GM18867 (cell line): ENCODE results near the gene A4GALT.
"Not testable (repeated sequence)": the region's sequence is repeated elsewhere in the genome, so short reads cannot be mapped to it uniquely, and the experiment has no call there.

Experiments used
- ATAC-seq: cut with Tn5 transposase; IDR thresholded peaks from one replicate; pipeline ENCODE4 v1.9.1; 2021; ENCODE audit warnings: mild to moderate bottlenecking, moderate library complexity; ENCODE audit not compliant: unreplicated experiment

A4GALT gene

DNA sequence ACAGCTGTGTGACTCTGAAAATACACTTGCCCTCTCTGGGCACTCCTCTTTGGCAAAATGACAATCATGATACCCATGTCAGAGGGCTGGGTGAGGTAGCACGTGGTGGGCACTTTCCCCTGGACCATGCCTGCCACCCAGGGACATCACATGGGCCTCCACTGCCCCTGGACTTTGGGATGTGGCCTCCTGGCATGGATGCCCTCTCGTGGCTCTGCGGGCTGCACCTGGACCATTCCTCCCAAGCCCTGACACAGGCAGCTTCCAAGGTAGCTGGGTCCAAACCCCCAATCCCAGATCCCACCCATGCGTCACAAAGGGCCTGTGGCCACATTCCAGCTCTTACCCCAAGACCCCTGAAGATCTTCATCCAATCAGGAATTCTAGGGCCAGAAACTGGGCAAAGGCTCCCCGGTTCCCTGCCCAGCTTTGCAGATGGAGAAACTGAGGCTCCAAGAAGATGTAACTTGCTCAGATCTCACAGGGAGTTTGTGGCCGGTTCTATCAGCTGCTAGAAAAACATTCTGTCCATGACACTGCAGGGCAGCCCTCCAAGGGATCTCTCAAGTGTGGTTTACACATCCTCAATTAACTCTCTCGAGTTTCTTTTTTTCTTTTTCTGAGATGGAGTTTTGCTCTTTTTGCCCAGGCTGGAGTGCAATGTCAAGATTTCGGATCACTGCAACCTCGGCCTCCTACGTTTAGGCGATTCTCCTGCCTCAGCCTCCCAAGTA is 36.0 kb downstream of the A4GALT start:
- no peak for ATAC-seq

GRCh38 chr22:42683578-42684283 is 36.9 kb downstream of the A4GALT start:
- no peak for ATAC-seq

DNA sequence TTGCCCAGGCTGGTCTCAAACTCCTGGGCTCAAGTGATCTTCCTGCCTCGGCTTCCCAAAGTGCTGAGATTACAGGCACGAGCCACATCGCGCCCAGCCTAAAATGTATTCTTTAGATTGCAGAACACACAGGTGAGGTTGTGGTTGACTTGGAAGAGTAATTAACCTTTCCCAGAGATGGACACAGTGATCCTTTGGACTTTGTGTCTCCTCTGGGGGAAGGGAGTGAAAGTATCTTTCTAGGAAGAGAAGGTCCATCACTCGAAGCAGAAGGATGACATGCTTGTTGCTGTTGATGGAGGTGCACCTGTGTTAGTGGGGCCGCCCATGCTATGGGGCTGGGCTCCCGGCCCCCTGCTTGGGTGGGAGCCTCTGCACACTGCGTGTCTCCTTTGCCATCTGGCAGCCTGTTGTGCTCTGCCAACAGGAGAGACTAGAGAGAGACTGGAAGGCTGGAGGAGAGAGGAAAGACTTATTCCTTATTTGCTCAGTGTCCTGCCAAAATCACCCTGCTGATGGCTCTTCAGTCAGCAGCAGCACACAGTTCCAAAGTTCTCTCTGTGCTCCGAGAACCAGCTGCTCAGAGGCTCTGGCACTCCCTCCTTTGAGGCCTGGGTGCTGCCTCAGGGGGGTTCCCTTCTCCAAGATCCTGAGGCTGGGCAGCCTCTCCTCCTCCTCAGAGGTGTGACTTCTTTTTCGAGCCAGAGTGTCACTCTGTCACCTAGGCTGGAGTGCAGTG is 38.4 kb downstream of the A4GALT start:
- ATAC-seq: no peak

DNA sequence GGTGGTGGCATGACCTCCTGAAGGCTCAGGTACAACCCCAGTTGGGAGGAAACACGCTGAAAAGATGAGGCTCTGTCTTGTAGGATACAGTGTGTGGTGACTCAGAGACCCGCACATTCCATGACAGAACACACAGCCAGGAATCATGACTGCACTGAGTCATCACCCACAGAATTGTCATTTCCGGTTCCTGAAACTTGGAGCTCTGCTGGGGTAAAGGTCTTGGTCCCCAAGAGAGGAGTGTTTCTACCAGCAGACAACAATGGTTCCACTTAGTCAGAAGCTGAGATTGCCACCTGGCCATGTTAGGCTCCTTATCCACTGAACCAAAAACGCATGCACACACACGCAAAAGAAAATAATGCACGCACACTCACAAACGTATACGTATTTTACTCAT is 40.0 kb downstream of the A4GALT start:
- ATAC-seq: no peak

- no peak for ATAC-seq
Observed at GRCh38 chr22:42679691-42680090, 41.0 kb downstream of the A4GALT start.

DNA sequence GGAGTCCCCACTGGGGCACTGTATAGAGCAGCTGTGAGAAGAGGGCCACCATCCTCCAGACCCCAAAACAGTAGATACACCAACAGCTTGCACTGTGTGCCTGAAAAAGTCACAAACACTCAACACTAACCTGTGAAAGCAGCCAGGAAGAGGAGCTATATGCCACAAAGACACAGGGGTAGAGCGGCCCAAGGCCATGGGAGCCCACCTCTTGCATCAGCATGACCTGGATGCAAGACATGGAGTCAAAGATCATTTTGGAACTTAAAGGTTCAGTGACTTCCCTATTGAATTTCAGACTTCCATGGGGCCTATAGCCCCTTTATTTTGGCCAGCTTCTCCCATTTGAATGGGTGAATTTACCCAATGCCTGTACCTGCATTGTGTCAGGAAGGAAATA is 41.8 kb downstream of the A4GALT start:
- no peak for ATAC-seq

DNA sequence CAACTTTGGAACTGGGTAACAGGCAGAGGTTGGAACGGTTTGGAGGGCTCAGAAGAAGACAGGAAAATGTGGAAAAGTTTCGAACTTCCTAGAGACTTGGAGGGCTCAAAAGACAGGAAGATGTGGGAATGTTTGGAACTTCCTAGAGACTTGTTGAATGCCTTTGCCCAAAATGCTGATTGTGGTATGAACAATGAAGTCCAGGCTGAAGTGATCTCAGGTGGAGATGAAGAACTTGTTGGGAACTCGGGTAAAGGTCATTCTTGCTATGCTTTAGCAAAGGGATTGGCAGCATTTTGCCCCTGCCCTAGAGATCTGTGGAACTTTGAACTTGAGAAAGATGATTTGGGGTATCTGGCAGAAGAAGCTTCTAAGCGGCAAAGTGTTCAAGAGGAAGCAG is 42.7 kb downstream of the A4GALT start:
- ATAC-seq: not testable (repeated sequence)

- no peak for ATAC-seq
Observed at GRCh38 chr22:42676059-42676607, 44.5 kb downstream of the A4GALT start.

DNA sequence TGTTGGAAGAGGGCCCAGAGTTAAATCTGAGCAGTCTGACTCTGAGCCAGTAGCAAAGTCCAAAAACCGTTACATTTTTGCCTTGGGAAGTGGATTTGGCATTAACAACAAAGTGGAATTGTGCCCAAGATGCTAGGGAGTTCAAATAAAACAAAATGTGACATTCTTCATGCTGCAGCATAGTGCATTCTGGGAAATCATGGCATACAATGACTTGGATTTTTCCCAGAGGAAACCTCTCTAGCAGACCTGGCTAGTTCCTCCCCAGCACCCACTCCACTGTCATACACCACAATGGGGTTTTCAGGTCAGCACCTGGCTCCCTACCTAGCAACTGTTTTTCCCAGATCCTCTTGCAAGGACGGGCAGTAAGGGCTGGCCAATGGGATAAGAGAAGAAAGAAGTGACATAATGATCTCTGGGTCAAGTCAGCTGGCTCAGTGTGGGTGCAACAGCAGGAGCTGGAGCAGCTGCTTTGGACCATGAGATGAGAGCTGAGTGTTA is 46.7 kb downstream of the A4GALT start:
- no peak for ATAC-seq

- ATAC-seq: not testable (repeated sequence)
Observed at GRCh38 chr22:42673071-42673470, 47.6 kb downstream of the A4GALT start.

GRCh38 chr22:42670921-42671709 is 49.6 kb downstream of the A4GALT start:
- no peak for ATAC-seq

- no peak for ATAC-seq
Observed at GRCh38 chr22:42670046-42670445, 50.6 kb downstream of the A4GALT start.

- not testable (repeated sequence) for ATAC-seq
Observed at GRCh38 chr22:42666393-42666792, 54.3 kb downstream of the A4GALT start.

DNA sequence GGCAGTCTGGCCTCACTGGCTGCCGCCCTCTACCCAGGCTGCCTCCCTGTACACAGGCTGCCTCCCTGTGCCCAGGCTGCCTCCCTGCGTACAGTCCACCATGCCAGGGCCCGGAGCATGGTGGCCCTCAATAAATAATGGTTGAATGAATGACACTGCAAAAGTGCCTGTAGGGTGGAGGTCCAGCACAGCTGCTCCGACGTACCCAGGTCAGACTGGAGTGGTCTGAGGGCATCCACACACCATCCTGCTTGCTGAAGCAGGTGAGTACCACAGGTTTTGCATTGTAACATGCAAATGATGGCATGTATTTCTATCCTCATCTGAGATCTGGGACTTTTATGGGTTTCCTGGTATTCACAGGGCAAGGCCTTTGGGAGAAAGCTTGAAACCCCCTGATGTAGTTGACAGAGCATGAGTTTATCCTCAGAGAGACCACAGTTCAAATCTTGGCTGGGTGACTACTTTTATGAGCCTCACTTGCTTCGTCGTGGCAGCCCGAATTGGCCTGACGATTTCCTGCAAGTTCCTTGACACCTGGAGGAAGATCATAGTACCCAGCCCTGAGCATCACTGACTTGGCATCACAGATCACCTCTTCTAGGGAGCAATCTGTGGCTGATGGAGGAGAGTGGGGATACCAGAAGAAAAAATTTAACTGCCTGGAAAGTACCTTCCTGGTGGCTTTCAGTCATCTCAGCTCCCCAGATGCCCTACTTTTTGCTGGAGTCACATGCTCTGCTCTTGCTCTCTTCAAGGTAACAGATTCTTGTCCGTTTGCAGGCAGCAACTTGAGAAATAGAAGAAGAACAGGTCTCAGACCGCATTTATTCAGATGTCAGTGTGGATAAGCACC is 55.5 kb downstream of the A4GALT start:
- ATAC-seq: no peak

GRCh38 chr22:42661985-42662831 is 58.5 kb downstream of the A4GALT start:
- peak; percentile 38 for ATAC-seq

DNA sequence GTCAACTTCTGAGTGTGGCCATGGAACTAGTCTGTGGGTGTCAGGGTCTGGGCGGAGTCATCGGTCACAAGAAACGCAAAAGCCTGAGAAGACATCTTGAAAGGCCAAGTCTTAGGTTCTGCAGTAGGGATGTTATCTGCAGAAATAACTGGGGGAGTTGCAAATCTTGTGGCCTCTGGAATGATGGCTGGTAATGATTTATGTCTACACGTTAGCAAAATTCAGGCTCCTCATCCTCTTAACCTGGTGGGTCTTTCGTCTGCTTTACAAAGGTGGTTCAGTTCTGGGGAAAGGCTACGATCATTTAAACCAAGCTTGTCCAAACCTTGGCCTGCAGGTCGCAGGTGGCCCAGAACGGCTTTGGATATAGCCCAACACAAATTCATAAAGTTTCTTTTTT is 64.1 kb downstream of the A4GALT start:
- ATAC-seq: no peak

DNA sequence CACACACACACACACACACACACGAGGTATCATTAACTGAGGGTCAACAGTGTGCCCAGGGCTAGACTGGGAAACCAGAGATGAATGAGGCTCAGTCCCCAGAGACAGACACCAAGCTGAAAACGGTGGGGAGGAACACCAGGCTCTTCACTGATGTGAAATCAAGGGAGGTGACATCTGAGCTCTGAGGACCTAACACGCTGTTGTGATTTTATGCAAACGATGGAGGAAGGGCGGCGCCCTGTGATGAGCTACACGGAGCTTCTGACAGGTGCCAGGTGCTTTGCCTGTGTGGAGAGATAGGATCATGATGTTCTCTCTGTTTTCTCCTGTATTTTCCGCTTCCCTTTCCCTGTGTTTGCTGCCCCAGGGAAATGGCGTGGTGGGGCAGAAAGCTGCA is 65.0 kb downstream of the A4GALT start:
- ATAC-seq: no peak

DNA sequence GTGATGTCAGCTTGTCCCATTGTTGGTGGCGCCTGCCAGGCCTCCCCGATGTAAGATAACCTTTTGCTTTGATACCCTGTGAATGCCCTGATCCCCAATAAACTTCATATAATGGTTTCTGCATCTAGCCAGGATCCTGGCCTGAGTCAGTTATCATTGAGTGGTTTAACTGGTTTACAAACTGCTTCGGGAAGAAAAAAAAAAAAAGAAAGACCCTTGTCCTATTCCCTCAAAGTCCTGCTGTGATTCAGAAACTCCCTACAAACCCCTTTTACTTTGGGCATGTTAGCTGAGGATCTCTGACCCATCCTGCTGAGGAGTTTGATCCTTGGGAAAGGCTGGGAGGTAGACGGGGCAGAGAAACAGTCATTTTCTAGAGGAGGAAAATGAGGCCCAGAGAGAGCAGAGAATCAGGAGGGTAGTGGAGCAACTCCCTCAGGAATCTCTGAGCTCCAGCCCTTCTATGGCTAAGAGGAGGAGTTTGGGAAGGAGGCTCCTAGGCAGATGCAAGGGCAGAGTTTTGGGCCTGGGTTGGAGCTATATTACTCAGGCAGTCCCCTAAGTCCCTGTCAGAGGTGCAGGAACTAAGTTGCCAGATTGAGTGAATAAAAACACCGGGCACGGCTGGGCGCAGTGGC is 66.1 kb downstream of the A4GALT start:
- no peak for ATAC-seq
